Coronary artery (tissue), 2 donors: ENCODE measurements around the gene MYL11.
"Not testable (repeated sequence)": the region's sequence is repeated elsewhere in the genome, so short reads cannot be mapped to it uniquely, and the experiment has no call there.

Experiments
- DNase-seq: peaks from one replicate; pipeline ENCODE4 v3.0.0-alpha.2; 2017; ENCODE audit warnings: low spot score
- H3K27ac ChIP-seq, 2 donors: fragments of 200-600 bp; sonication (generic); one replicate each; pipeline ENCODE4 v1.5.1; 2016 to 2019
- H3K4me3 ChIP-seq: fragments of 200-600 bp; sonication (generic); 2 replicates; pipeline ENCODE4 v1.5.1; 2016; ENCODE audit warnings: mild to moderate bottlenecking, moderate library complexity
- TF ChIP-seq, protein P1 (sequence below): fragments of 200-600 bp; sonication (generic); IDR thresholded peaks from one replicate; pipeline ENCODE4 v1.5.1; 2019; ENCODE audit warnings: antibody characterized with exemption

MYL11 gene, protein sequence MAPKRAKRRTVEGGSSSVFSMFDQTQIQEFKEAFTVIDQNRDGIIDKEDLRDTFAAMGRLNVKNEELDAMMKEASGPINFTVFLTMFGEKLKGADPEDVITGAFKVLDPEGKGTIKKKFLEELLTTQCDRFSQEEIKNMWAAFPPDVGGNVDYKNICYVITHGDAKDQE

DNA sequence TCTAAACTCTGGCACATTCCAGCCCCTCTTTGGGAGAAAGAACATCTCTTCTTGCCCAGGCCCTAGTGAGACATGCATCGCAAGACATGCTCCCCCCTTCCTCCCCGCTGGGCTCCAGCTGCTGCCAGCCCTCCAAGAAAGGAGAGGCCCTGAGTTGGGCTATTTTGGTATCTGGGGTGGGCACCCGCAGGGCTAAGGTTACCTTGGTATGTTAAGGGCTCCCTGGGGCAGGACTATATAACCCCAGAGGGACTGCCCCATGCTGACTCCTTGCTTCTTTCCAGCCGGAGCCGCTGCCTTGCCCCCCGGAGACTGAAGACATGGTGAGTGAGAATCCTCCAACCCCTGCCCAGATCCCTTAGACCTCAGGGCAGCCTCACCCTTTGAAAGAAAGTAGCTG lies at the start of gene MYL11:
MYL11 (plus strand) TSS at position 265 of the 400 bp plus-strand sequence; CDS start at position 321, 56 bp downstream.
- DNase-seq = no peak
- TF ChIP-seq, protein P1, sequence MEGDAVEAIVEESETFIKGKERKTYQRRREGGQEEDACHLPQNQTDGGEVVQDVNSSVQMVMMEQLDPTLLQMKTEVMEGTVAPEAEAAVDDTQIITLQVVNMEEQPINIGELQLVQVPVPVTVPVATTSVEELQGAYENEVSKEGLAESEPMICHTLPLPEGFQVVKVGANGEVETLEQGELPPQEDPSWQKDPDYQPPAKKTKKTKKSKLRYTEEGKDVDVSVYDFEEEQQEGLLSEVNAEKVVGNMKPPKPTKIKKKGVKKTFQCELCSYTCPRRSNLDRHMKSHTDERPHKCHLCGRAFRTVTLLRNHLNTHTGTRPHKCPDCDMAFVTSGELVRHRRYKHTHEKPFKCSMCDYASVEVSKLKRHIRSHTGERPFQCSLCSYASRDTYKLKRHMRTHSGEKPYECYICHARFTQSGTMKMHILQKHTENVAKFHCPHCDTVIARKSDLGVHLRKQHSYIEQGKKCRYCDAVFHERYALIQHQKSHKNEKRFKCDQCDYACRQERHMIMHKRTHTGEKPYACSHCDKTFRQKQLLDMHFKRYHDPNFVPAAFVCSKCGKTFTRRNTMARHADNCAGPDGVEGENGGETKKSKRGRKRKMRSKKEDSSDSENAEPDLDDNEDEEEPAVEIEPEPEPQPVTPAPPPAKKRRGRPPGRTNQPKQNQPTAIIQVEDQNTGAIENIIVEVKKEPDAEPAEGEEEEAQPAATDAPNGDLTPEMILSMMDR = no peak
- Histone ChIP-seq H3K27ac (no peak within 1 kb of the TSS), H3K4me3 (no peak within 1 kb of the TSS)

DNA sequence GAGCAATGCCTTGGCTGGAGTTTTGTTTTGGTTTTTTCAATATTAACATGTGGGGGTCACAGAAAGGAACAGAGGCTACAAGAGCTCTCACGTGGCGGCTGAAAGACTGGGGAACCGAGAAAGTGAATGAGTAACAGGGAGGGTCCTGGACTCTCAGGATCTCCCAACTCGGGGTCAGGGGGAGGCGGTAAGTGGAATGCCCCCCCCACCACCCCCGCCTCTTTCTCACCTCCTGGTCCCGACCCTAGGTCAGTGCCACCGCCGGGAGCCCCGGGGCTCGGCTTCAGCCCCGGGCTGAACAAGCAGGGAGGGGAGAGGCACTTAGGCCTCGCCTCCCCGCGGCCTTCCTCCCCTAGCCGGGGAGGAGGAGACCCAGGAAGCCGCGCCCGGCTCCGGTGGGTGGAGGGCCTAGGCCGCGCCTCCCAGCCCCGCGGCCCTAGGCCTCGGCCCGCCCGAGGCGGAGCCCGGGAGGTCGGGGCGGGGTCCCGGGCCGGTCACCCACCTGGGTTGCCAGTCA lies 40.1 kb upstream of the MYL11 start:
- peak; percentile 85 for DNase-seq
- peak overlapping the region; percentile 76 for H3K4me3 ChIP-seq
- peak overlapping the region; percentile 90 to 94 for H3K27ac ChIP-seq

DNA sequence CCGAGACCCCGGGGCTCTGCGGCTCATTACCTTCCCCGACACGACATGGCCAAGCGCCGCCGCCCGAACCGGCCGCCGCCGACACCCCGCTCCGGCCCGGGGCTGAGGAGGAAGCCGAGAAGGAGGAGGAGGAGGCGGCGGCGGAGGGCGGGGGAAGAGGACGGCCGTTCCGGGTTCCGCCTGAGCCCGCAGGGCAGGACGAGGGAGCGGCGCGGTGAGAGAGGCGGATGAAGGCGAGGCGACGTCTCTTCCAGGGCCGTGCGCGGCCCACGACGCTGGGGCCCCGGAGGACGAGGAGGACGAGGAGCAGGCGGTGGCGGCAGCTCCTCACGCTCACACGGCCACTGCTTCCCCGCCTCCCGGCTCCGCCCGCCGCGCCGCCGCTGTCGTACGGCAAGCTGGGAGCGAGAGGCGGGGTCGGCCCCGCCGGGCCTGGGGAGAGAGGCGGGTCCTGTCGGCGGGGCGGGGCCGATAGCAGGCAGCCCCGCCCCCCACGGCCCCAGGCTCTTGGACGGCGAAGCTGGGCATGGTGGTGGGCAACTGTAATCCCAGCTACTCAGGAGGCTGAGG lies 39.5 kb upstream of the MYL11 start:
- H3K27ac ChIP-seq = peak overlapping the region; percentile 90 to 94
- H3K4me3 ChIP-seq = peak overlapping the region; percentile 76
- DNase-seq = peak; percentile 80

DNA sequence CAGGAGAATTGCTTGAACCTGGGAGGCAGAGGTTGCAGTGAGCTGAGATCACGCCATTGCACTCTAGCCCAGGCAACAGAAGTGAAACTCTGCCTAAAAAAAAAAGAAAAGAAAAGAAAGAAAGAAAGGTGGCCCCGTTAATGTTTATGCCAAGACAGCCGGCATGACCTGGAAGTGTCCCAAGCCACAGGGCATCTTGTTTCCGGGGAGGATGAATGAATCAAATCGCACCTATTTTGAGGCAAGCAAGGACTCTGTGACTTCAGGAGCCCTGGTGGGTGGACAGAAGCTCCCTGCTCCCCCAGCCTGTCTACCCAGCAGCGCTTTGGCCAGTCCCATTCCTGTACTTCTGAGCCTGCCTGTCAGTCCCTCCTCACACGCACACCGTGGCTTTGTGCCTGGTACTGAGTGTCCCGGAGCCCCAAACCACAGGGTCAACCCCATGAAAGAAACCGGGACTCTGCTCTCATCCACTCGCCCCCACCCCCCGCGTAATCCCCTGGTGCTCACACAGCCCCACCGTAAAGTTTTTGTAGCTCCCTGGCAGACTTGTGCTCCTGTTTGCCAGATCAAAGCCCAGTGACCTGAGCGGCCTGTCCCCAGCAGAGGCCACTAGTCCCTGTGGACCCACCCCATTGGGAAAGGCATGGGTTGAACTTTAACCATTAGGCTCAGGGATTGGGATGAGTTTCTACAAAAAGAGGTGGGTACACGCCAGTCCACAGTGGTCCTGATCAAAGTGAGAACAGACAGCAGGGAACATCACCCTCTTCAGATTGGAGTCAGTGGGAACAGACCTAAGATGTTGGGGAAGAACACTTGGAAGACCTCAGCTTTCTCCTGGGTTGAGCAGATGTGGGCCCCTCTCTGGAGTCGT lies 38.8 kb upstream of the MYL11 start:
- peak overlapping the region; percentile 76 for H3K4me3 ChIP-seq
- TF ChIP-seq, protein P1 = no peak
- H3K27ac ChIP-seq = peak overlapping the region; percentile 90 to 94
- DNase-seq = no peak

DNA sequence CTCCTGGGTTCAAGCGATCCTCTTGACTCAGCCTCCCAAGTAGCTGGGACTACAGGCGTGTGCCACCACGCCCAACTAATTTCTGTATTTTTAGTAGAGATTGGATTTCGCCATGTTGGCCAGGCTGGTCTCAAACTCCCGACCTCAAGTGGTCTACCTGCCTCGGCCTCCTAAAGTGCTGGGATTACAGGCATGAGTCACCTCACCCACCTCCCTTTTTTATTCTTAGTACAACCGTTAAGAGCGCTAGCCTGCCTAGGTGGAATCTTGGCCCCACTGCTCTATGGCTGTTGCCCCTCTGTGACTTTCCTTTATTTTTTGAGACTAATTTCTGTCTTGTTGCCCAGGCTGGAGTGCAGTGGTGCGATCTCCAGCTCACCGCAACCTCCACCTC lies 36.6 kb upstream of the MYL11 start:
- H3K4me3 ChIP-seq, DNase-seq, H3K27ac ChIP-seq: not testable (repeated sequence)

DNA sequence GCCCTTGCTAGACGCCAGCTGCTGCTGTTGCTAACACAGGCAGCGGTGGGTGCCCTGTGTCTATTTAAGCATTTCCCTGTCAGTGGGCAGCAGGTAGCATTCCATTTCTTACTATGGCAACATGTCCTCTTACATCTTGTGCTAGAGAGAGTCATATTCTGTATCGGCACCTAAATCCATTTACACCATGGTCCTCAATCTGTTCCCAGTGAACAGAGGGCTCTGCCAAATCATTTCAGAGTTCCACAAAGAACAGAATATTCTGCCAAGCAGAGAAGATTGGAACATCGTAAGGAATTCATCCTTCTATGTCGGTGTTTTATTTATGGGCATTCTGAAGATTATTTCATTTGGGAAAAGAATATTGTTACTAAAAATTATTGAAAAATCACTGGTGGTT lies 35.9 kb upstream of the MYL11 start:
- not testable (repeated sequence) for DNase-seq, H3K4me3 ChIP-seq, H3K27ac ChIP-seq

DNA sequence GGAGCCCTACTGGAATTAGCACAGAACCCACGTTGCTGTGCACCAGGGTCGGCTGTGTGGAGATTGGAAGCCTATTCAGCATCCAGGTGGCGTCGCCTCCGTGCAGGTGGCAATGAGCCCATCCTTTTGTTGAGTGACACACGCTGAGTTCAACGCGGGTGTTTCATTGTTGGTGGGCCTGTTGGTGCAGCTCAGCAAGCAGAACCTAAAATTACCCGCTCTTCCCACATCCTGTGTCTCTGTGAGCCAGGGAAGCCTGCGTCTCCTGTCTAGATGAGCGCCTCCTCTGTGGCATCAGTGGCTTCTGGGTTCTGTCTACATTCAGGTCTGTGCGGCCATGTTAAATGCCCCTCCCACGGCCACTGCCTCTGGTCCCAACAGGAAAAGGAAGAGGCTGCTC lies 34.0 kb upstream of the MYL11 start:
- TF ChIP-seq, protein P1 = no peak
- Histone ChIP-seq H3K27ac (no peak overlapping the region), H3K4me3 (no peak overlapping the region)
- DNase-seq = no peak

DNA sequence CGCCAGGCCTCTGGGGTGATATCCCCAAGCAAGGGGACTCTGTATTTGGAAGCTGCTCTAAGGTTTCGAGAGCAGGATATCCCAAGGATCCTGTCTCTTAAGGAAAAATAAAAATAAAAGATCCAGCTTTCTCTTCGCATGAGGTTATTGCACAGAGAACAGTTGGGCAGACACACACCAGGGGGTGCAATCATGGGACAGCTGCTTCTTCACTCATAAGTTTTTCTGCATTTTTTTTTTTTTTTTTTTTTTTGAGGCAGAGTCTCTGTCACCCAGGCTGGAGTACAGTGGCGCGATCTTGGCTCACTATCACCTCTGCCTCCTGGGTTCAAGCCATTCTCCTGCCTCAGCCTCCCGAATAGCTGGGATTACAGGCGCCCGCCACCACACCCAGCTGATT lies 32.6 kb upstream of the MYL11 start:
- not testable (repeated sequence) for H3K4me3 ChIP-seq, DNase-seq, H3K27ac ChIP-seq

DNA sequence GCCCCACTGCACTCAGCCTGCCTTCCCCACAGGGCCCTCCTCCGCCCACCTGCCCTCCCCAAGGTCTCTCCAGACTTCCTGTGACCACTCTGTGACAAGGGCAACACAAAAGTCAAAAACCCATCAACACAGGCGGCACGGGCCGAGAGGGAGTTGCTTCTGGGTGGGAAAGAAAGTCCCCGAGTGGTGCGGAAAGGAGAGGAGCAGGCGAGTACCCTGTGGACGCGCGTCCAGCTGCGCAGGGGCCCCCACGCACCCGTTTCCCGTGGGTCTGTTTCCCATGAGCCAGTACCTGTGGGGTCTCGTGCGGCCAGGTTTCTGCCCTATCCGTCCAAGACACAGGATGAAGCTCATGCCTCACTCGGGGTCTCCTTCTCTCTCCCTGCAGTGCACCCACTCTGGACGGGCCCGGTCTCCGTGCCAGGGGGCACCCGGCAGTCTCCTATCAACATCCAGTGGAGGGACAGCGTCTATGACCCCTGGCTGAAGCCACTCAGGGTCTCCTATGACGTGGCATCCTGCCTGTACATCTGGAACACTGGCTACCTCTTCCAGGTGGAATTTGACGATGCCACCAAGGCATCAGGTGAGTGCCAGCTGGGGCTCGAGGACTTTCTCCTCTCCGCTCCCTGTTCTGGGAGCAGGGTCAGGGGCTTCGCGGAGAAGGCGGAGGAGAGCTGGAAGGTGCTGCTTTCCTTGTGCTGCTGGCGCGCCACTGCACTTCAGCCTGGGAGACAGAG lies 31.7 kb upstream of the MYL11 start:
- no peak overlapping the region for H3K4me3 ChIP-seq
- no peak overlapping the region for H3K27ac ChIP-seq
- DNase-seq = no peak
- TF ChIP-seq, protein P1 = no peak

DNA sequence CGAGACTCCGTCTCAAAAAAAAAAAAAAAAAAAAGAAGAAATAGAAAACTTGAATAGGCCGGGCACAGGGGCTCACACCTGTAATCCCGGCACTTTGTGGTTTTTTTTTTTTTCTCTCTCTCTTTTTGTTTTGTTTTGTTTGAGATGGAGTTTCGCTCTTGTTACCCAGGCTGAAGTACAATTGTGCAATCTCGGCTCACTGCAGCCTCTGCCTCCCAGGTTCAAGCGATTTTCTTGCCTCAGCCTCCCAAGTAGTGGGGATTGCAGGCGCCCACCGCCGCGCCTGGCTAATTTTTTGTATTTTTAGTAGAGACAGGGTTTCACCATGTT lies 31.1 kb upstream of the MYL11 start:
- not testable (repeated sequence) for DNase-seq, H3K27ac ChIP-seq, H3K4me3 ChIP-seq
